HepG2 (cell line): ENCODE results near the gene TUBG1. TPM values are rescaled to one million over a fixed set of nuclear protein-coding genes. Genes with fewer than 3 reads are reported as not detected.
A peak's percentile ranks its signal among the peaks of the same experiment; 100 is the strongest.

ENCODE experiments used
- AHDC1 ChIP-seq: sonication (generic); formaldehyde crosslinking; IDR thresholded peaks from 2 replicates; pipeline ENCODE4 v1.5.1; 2020; ENCODE audit warnings: mild to moderate bottlenecking, missing genetic modification reagents, borderline replicate concordance
- BHLHE40 ChIP-seq: IDR thresholded peaks from 2 replicates; pipeline ENCODE4 v1.6.1; 2011; ENCODE audit warnings: low read length, improper control_type of control experiment
- KAT8 ChIP-seq: IDR thresholded peaks from 2 replicates; pipeline ENCODE4 v1.6.1; 2016; ENCODE audit warnings: missing genetic modification reagents, missing compliant biosample characterization
- KLF13 ChIP-seq: sonication (generic); formaldehyde crosslinking; IDR thresholded peaks from 2 replicates; pipeline ENCODE4 v1.4.0; 2020; ENCODE audit warnings: mild to moderate bottlenecking, missing genetic modification reagents
- NFAT5 ChIP-seq: sonication (generic); formaldehyde crosslinking; IDR thresholded peaks from 2 replicates; pipeline ENCODE4 v1.4.0; 2020; ENCODE audit warnings: missing genetic modification reagents
- RAD21 ChIP-seq: fragments of 450-650 bp; formaldehyde crosslinking; IDR thresholded peaks from 2 replicates; pipeline ENCODE4 v1.5.0; 2020; ENCODE audit warnings: mild to moderate bottlenecking
- RNF219 ChIP-seq: sonication (generic); formaldehyde crosslinking; IDR thresholded peaks from 2 replicates; pipeline ENCODE4 v1.5.0; 2020; ENCODE audit warnings: mild to moderate bottlenecking, missing genetic modification reagents
- TCF12 ChIP-seq, 2 experiments: fragments of 450-650 bp in 1 of 2; sonication (generic) in 1 of 2; formaldehyde crosslinking in 1 of 2; IDR thresholded peaks; 2 replicates each; pipeline versions ENCODE4 v1.6.1 to v1.8.0; 2017 to 2022; ENCODE audit warnings: antibody characterized with exemption in 1 of 2, mild to moderate bottlenecking in 1 of 2, missing genetic modification reagents in 1 of 2, moderate library complexity in 1 of 2
- ZMYM2 ChIP-seq: sonication (generic); formaldehyde crosslinking; IDR thresholded peaks from 2 replicates; pipeline ENCODE4 v1.8.0; 2022; ENCODE audit warnings: mild to moderate bottlenecking, missing genetic modification reagents
- ZNF670 ChIP-seq: sonication (generic); formaldehyde crosslinking; IDR thresholded peaks from 2 replicates; pipeline ENCODE4 v1.8.0; 2022; ENCODE audit warnings: mild to moderate bottlenecking, missing genetic modification reagents, borderline replicate concordance
- polyA plus RNA-seq, 8 experiments: library from polyadenylated mRNA; depleted of rRNA in 3 of 8; stranded (reverse) in 7 of 8; unstranded in 1 of 8; fragments of >200 nt; fragmentation: Illumina TruSeq in 4 of 8; extraction: Trizol in 4 of 8; gene quantifications; 2 replicates each; pipeline versions ENCODE4 v1.2.1 to v1.2.3, GENCODE V29; 2011 to 2016; ENCODE audit warnings: low read depth in 4 of 8, missing spikeins in 1 of 8, mixed read lengths in 1 of 8; ENCODE audit not compliant: insufficient read depth in 1 of 8
- total RNA-seq, 5 experiments: library from RNA; depleted of rRNA; stranded (reverse); fragments of >200 nt; fragmentation: Illumina TruSeq; extraction: Trizol; gene quantifications; 2 replicates each; pipeline ENCODE4 v1.2.3, GENCODE V29; 2016; ENCODE audit warnings: low read depth in 1 of 5
- TF ChIP-seq, protein P1 (sequence below): sonication (generic); formaldehyde crosslinking; IDR thresholded peaks from 2 replicates; pipeline ENCODE4 v1.4.0; 2020; ENCODE audit warnings: missing genetic modification reagents, mild to moderate bottlenecking, borderline replicate concordance

TUBG1 gene
- total and polyA plus RNA-seq, 2 of the 13 experiments (the other 11 are each of a cell fraction or from before 2014, with no cell fraction given) = 74.1 to 137 TPM

DNA sequence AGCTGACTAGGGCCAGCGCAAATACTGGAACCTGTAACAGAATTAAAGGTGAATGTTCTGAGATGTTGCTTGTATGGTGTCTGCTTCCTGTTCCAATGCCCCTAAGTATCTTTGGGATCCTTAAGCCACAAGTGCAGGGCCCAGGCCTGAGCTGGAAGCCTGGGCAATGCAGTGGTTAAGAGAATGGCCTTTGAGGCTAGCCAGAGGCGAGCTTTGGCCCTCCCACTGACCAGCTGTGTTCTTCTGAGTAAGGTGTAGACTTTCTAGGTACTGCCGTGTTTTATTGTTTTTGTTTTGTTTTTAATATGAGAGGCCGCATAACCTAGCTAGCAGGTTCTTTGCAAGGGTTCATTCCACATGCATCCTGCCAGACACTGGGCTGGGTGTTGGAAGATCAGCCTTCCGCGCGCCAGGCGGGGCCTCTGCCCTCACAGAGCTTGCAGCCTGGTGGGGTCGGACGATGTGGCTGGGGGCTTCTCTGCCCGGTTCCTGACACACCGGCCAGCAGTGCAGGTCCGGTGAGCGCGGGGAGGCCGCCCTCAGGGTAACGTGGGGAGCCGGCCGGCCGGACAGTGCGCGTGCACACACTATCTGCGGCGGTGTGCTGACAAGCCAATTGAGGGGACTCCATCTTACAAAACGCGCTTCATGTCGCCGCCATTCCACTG, 43.1 kb upstream of the TUBG1 start (continued):
- TF ChIP-seq AHDC1 (CRISPR knock-in tag) (0 out of 2 replicates have a peak, but pooled peaks have one; percentile 36), NFAT5 (CRISPR knock-in tag) (0 out of 2 replicates have a peak, but pooled peaks have one; percentile 53), KAT8 (no peak), BHLHE40 (no peak), KLF13 (no peak), ZMYM2 (CRISPR knock-in tag) (peak; percentile 43; the same call in 1 of the 2 replicates), RNF219 (0 out of 2 replicates have a peak, but pooled peaks have one; percentile 6), ZNF670 (CRISPR knock-in tag) (peak; percentile 15; the same call in 1 of the 2 replicates), TCF12 (IDR thresholded peaks at IDR 0.05) (no peak), TCF12 (CRISPR knock-in tag; IDR thresholded peaks at IDR 0.05) (0 out of 2 replicates have a peak, but pooled peaks have one; percentile 3), RAD21 (CRISPR knock-in tag) (no peak)
- TF ChIP-seq, protein P1, sequence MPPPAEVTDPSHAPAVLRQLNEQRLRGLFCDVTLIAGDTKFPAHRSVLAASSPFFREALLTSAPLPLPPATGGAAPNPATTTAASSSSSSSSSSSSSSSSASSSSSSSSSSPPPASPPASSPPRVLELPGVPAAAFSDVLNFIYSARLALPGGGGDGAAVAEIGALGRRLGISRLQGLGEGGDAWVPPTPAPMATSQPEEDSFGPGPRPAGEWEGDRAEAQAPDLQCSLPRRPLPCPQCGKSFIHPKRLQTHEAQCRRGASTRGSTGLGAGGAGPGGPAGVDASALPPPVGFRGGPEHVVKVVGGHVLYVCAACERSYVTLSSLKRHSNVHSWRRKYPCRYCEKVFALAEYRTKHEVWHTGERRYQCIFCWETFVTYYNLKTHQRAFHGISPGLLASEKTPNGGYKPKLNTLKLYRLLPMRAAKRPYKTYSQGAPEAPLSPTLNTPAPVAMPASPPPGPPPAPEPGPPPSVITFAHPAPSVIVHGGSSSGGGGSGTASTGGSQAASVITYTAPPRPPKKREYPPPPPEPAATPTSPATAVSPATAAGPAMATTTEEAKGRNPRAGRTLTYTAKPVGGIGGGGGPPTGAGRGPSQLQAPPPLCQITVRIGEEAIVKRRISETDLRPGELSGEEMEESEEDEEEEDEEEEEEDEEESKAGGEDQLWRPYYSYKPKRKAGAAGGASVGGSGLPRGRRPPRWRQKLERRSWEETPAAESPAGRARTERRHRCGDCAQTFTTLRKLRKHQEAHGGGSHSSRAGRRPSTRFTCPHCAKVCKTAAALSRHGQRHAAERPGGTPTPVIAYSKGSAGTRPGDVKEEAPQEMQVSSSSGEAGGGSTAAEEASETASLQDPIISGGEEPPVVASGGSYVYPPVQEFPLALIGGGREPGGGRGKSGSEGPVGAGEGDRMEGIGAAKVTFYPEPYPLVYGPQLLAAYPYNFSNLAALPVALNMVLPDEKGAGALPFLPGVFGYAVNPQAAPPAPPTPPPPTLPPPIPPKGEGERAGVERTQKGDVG = peak; percentile 94
